HepG2 (cell line): ENCODE results near the gene SMCO4. TPM values are rescaled to one million over a fixed set of nuclear protein-coding genes. Genes with fewer than 3 reads are reported as not detected.

ENCODE experiments used
- ATAC-seq: fragments of 200-7000 bp; cut with Tn5 transposase; 3 replicates; pipeline ENCODE4 v1.9.1; 2020; ENCODE audit warnings: mild to moderate bottlenecking, moderate library complexity
- BruUV-seq: library from RNA; stranded (reverse); fragments of 400-500 nt; replicated peaks from 2 replicates; lab custom pipeline; 2021; lab: Mats Ljungman, UMichigan
- CTCF ChIA-PET: fragments of 300-600 bp; formaldehyde crosslinking; extraction: SDS; loops from one replicate; lab custom pipeline; 2021; ENCODE audit warnings: low total read pairs, inconsistent platforms, low intra/inter-chr PET ratio; lab: Yijun Ruan, JAX
- POLR2A ChIA-PET: fragments of 350-600 bp; sonication (Branson Sonifier 250); formaldehyde crosslinking; loops from one replicate; lab custom pipeline; 2020; ENCODE audit warnings: antibody characterized with exemption, inconsistent platforms; lab: Yijun Ruan, JAX
- DNase-seq: peaks from one replicate; pipeline ENCODE4 v3.0.0-alpha.2; 2015; ENCODE audit warnings: low spot score
- FAIRE-seq: peaks from 3 replicates; lab custom pipeline; 2011; peaks lifted over from hg19 to GRCh38; lab: Jason Lieb, UNC
- H2AFZ ChIP-seq: one replicate; pipeline ENCODE4 v1.6.1; 2011; ENCODE audit warnings: low read length, inconsistent platforms
- H3K27ac ChIP-seq: fragments of 300-600 bp; 3 replicates; pipeline ENCODE4 v1.8.0; 2011; ENCODE audit warnings: mixed run types, mild to moderate bottlenecking, mixed read lengths, low read length, inconsistent platforms; ENCODE audit not compliant: insufficient read depth; ENCODE audit errors: extremely low read length
- H3K27me3 ChIP-seq, 2 experiments: fragments of 200-600 bp in 1 of 2; 2 replicates in 1 of 2; 3 replicates in 1 of 2; pipeline versions ENCODE4 v1.6.0 to v1.8.0; 2011; ENCODE audit warnings: low read length in 2 of 2, mild to moderate bottlenecking in 2 of 2, moderate library complexity in 2 of 2, inconsistent platforms in 1 of 2; ENCODE audit not compliant: insufficient read depth in 2 of 2, control insufficient read depth in 1 of 2
- H3K36me3 ChIP-seq, 2 experiments: fragments of 200-600 bp in 1 of 2; replicated peaks in 1 of 2; 2 replicates in 1 of 2; 3 replicates in 1 of 2; pipeline versions ENCODE4 v1.5.1 to v1.8.0; 2011; ENCODE audit warnings: low read length in 2 of 2, inconsistent platforms in 1 of 2; ENCODE audit not compliant: insufficient read depth in 2 of 2, control insufficient read depth in 1 of 2
- H3K4me1 ChIP-seq: 2 replicates; pipeline ENCODE4 v1.5.1; 2012; ENCODE audit warnings: low read length, inconsistent platforms; ENCODE audit not compliant: insufficient read depth
- H3K4me2 ChIP-seq: 2 replicates; pipeline ENCODE4 v1.6.0; 2011; ENCODE audit warnings: low read depth, low read length, inconsistent platforms
- H3K4me3 ChIP-seq, 3 experiments: fragments of 200-600 bp in 1 of 3; sonication (generic), shearing (Covaris generic) in 1 of 3; replicated peaks in 1 of 3; 2 replicates each; pipeline ENCODE4 v1.5.1; 2011 to 2016; ENCODE audit warnings: low read length in 3 of 3, inconsistent platforms in 2 of 3, low read depth in 2 of 3, mild to moderate bottlenecking in 2 of 3, control low read depth in 1 of 3, mixed read lengths in 1 of 3; ENCODE audit not compliant: insufficient read depth in 1 of 3
- H3K79me2 ChIP-seq: one replicate; pipeline ENCODE4 v1.6.1; 2011; ENCODE audit warnings: low read length, inconsistent platforms; ENCODE audit not compliant: insufficient read depth
- H3K9ac ChIP-seq: 2 replicates; pipeline ENCODE4 v1.6.0; 2011; ENCODE audit warnings: mild to moderate bottlenecking, low read depth, low read length, inconsistent platforms; ENCODE audit not compliant: insufficient read depth
- H3K9me3 ChIP-seq: 2 replicates; pipeline ENCODE4 v1.5.1; 2012; ENCODE audit warnings: mild to moderate bottlenecking, low read length
- H4K20me1 ChIP-seq: 2 replicates; pipeline ENCODE4 v1.6.0; 2011; ENCODE audit warnings: inconsistent platforms, mild to moderate bottlenecking, low read length, moderate library complexity; ENCODE audit not compliant: insufficient read depth
- HNF4G ChIP-seq, 2 experiments: sonication (generic) in 1 of 2; formaldehyde crosslinking in 1 of 2; IDR thresholded peaks; 2 replicates each; pipeline versions ENCODE4 v1.4.0 to v1.6.1; 2011 to 2020; ENCODE audit warnings: borderline replicate concordance in 2 of 2, low read depth in 2 of 2, mild to moderate bottlenecking in 2 of 2, low read length in 1 of 2, missing genetic modification reagents in 1 of 2, moderate library complexity in 1 of 2
- HOXA3 ChIP-seq: sonication (generic); formaldehyde crosslinking; IDR thresholded peaks from 2 replicates; pipeline ENCODE4 v1.5.0; 2020; ENCODE audit warnings: missing genetic modification reagents
- MAFF ChIP-seq: IDR thresholded peaks from 2 replicates; pipeline ENCODE4 v1.6.1; 2011; ENCODE audit warnings: low read depth, low read length, improper control_type of control experiment
- MED8 ChIP-seq: sonication (generic); formaldehyde crosslinking; IDR thresholded peaks from 2 replicates; pipeline ENCODE4 v1.8.1; 2023; ENCODE audit warnings: mild to moderate bottlenecking, missing genetic modification reagents; ENCODE audit not compliant: insufficient replicate concordance
- PHF5A ChIP-seq: IDR thresholded peaks from one replicate; pipeline ENCODE4 v1.6.1; 2018; ENCODE audit warnings: low read depth, missing genetic modification reagents; ENCODE audit not compliant: unreplicated experiment
- SYNCRIP ChIP-seq: fragments of 200-400 bp; formaldehyde crosslinking; IDR thresholded peaks from 2 replicates; pipeline ENCODE4 v1.6.1; 2018; ENCODE audit warnings: mild to moderate bottlenecking, low read depth, low read length; ENCODE audit not compliant: insufficient read depth
- ZBTB26 ChIP-seq: IDR thresholded peaks from 2 replicates; pipeline ENCODE4 v1.6.1; 2016; ENCODE audit warnings: missing compliant biosample characterization, missing genetic modification reagents, borderline replicate concordance
- ZNF317 ChIP-seq: sonication (generic); formaldehyde crosslinking; IDR thresholded peaks from 2 replicates; pipeline ENCODE4 v1.5.0; 2020; ENCODE audit warnings: mild to moderate bottlenecking, missing genetic modification reagents
- ZNF33A ChIP-seq: sonication (generic); formaldehyde crosslinking; IDR thresholded peaks from 2 replicates; pipeline ENCODE4 v1.5.1; 2020; ENCODE audit warnings: missing genetic modification reagents, mild to moderate bottlenecking, moderate library complexity, borderline replicate concordance
- WGBS: methylation state at CpG from one replicate; pipeline ENCODE4 v1.1.6; 2017; ENCODE audit warnings: low lambda C conversion rate; 5-methylcytosine and 5-hydroxymethylcytosine counted together
- in situ Hi-C: cut with HindIII; loops from 2 replicates; pipeline ENCODE4 v1.10.0; 2017; ENCODE audit warnings: low pct_unique_long_range_greater_than_20kb; ENCODE audit not compliant: extremely low pct_ligation_motif_present
- intact Hi-C: fragments of 100-400 bp; cut with micrococcal nuclease; formaldehyde crosslinking; loops from one replicate; pipeline ENCODE4 v1.10.0; 2022; ENCODE audit not compliant: unreplicated experiment
- polyA plus RNA-seq, 8 experiments: library from polyadenylated mRNA; depleted of rRNA in 3 of 8; stranded (reverse) in 7 of 8; unstranded in 1 of 8; fragments of >200 nt; fragmentation: Illumina TruSeq in 4 of 8; extraction: Trizol in 4 of 8; gene quantifications; 2 replicates each; pipeline versions ENCODE4 v1.2.1 to v1.2.3, GENCODE V29; 2011 to 2016; ENCODE audit warnings: low read depth in 4 of 8, missing spikeins in 1 of 8, mixed read lengths in 1 of 8; ENCODE audit not compliant: insufficient read depth in 1 of 8
- total RNA-seq, 5 experiments: library from RNA; depleted of rRNA; stranded (reverse); fragments of >200 nt; fragmentation: Illumina TruSeq; extraction: Trizol; gene quantifications; 2 replicates each; pipeline ENCODE4 v1.2.3, GENCODE V29; 2016; ENCODE audit warnings: low read depth in 1 of 5
- TF ChIP-seq, protein P1 (sequence below): sonication (generic); formaldehyde crosslinking; IDR thresholded peaks from 2 replicates; pipeline ENCODE4 v1.5.0; 2020; ENCODE audit warnings: mild to moderate bottlenecking, missing genetic modification reagents
- TF ChIP-seq, protein P2 (sequence below): sonication (generic); formaldehyde crosslinking; IDR thresholded peaks from 2 replicates; pipeline ENCODE4 v1.8.1; 2022; ENCODE audit warnings: mild to moderate bottlenecking, missing genetic modification reagents
- TF ChIP-seq, protein P3 (sequence below): sonication (generic); formaldehyde crosslinking; IDR thresholded peaks from 2 replicates; pipeline ENCODE4; 2020; ENCODE audit warnings: missing genetic modification reagents, mild to moderate bottlenecking, borderline replicate concordance

The SMCO4 gene
- total and polyA plus RNA-seq, 2 of the 13 experiments (the other 11 are each of a cell fraction or from before 2014, with no cell fraction given) = 10.6 to 28.5 TPM

DNA sequence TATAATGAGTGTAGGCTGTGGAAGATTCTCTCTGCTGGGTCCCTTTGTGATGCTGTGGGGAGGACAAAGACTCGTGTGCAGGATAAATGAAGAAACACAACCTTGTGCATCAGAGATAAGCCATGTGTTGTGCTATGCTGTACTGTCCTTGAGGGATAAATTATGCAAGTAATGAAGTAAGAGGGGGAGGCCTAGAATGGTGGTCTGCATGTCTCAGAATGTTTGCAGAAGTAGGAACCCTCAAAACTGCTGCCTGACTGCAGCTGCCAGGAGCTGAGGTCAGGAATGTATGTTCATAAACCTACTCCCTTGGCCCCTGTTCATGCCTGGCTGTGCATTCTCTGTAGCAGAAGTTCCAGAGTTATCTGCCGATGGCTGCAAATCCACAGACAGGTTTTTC is 4.6 kb upstream of the SMCO4 start (continued):
- no peak for TF ChIP-seq MED8 (CRISPR knock-in tag)
- TF ChIP-seq, protein P1, sequence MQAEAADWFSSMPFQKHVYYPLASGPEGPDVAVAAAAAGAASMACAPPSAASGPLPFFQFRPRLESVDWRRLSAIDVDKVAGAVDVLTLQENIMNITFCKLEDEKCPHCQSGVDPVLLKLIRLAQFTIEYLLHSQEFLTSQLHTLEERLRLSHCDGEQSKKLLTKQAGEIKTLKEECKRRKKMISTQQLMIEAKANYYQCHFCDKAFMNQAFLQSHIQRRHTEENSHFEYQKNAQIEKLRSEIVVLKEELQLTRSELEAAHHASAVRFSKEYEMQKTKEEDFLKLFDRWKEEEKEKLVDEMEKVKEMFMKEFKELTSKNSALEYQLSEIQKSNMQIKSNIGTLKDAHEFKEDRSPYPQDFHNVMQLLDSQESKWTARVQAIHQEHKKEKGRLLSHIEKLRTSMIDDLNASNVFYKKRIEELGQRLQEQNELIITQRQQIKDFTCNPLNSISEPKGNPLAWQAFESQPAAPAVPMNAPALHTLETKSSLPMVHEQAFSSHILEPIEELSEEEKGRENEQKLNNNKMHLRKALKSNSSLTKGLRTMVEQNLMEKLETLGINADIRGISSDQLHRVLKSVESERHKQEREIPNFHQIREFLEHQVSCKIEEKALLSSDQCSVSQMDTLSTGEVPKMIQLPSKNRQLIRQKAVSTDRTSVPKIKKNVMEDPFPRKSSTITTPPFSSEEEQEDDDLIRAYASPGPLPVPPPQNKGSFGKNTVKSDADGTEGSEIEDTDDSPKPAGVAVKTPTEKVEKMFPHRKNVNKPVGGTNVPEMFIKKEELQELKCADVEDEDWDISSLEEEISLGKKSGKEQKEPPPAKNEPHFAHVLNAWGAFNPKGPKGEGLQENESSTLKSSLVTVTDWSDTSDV (CRISPR knock-in tag) = no peak
- TF ChIP-seq SYNCRIP = no peak
- no peak for TF ChIP-seq MAFF
- TF ChIP-seq, protein P2, sequence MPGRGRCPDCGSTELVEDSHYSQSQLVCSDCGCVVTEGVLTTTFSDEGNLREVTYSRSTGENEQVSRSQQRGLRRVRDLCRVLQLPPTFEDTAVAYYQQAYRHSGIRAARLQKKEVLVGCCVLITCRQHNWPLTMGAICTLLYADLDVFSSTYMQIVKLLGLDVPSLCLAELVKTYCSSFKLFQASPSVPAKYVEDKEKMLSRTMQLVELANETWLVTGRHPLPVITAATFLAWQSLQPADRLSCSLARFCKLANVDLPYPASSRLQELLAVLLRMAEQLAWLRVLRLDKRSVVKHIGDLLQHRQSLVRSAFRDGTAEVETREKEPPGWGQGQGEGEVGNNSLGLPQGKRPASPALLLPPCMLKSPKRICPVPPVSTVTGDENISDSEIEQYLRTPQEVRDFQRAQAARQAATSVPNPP (CRISPR knock-in tag) = no peak

DNA sequence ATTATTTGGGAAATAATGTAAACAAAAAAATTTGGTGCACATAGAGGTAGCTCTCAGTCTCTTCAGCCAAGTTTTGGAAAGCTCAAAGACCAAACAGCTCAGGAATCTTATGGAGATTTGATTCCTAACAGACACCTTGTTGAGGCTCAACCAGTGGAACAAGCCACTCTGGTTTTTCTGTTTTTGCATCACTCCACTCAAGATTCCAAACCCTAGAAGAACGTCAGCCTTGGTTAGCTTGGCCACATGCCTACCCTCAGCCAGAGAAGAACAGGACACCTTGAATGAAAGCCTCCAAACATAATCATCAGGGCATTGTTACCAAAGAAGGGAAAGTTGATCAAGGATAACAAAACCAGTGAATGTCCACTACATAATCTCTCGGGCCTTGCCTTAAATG is 3.8 kb upstream of the SMCO4 start:
- CTCF ChIA-PET = no interaction called here
- Histone ChIP-seq H3K79me2 (peaks cover 5% of the 10 kb centered on the region), H3K4me2 (no peak overlapping the region), H3K4me3 (no peak overlapping the region), H3K27ac (no peak overlapping the region), H3K27me3 (peaks cover 0 to 7% of the 10 kb centered on the region in 2 experiments; a peak in 1 of 5 replicates), H3K4me1 (peaks cover 29% of the 10 kb centered on the region), H2AFZ (no peak overlapping the region), H3K9me3 (no peaks in the 10 kb centered on the region), H3K9ac (no peak overlapping the region), H3K36me3 (no peaks in the 10 kb centered on the region), H4K20me1 (no peaks in the 10 kb centered on the region)
- BruUV-seq = no TSS peak
- ATAC-seq (no peak), FAIRE-seq (no peak), DNase-seq (no peak)
- intact Hi-C loops (no loop called here), in situ Hi-C loops (no loop called here)
- TF ChIP-seq HOXA3 (CRISPR knock-in tag) (no peak), ZNF317 (CRISPR knock-in tag) (no peak), HNF4G (IDR thresholded peaks at IDR 0.05; ENCODE audit: borderline replicate concordance, low read depth, low read length) (no peak), HNF4G (CRISPR knock-in tag; IDR thresholded peaks at IDR 0.05; ENCODE audit: borderline replicate concordance, low read depth) (no peak), ZNF33A (CRISPR knock-in tag) (no peak), PHF5A (CRISPR knock-in tag) (no peak), ZBTB26 (CRISPR knock-in tag) (no peak)
- TF ChIP-seq, protein P3, sequence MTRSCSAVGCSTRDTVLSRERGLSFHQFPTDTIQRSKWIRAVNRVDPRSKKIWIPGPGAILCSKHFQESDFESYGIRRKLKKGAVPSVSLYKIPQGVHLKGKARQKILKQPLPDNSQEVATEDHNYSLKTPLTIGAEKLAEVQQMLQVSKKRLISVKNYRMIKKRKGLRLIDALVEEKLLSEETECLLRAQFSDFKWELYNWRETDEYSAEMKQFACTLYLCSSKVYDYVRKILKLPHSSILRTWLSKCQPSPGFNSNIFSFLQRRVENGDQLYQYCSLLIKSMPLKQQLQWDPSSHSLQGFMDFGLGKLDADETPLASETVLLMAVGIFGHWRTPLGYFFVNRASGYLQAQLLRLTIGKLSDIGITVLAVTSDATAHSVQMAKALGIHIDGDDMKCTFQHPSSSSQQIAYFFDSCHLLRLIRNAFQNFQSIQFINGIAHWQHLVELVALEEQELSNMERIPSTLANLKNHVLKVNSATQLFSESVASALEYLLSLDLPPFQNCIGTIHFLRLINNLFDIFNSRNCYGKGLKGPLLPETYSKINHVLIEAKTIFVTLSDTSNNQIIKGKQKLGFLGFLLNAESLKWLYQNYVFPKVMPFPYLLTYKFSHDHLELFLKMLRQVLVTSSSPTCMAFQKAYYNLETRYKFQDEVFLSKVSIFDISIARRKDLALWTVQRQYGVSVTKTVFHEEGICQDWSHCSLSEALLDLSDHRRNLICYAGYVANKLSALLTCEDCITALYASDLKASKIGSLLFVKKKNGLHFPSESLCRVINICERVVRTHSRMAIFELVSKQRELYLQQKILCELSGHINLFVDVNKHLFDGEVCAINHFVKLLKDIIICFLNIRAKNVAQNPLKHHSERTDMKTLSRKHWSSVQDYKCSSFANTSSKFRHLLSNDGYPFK = no peak
- POLR2A ChIA-PET = interaction anchor here (0.8 kb wide), 1 partner anchor 15 kb away, joined by 3 read pairs; no protein-coding TSS in a partner anchor
- whole genome bisulfite sequencing = 42% methylated on average over 2 of the region's 2 CpGs
